Measurements from ENCODE around the gene GPR156.

GRCh38 chr3:120324190-120324589 lies 39.2 kb upstream of the GPR156 start:
- TF ChIP-seq CTCF (IDR thresholded peaks at IDR 0.05): no peak
- TF ChIP-seq POLR2A (IDR thresholded peaks at IDR 0.05): no peak

Data from Peyer's patch (tissue), 4 donors.